ENCODE results near the gene CTSA.

The CTSA gene

GRCh38 chr20:45919542-45920399 is 28.6 kb downstream of the CTSA start:
- no peak for TF ChIP-seq CTCF (IDR thresholded peaks at IDR 0.05; ENCODE audit: borderline replicate concordance, insufficient read depth, low read depth, low read length)
- no peak overlapping the region for H3K4me3 ChIP-seq (ENCODE audit: low read depth, low read length)

DNA sequence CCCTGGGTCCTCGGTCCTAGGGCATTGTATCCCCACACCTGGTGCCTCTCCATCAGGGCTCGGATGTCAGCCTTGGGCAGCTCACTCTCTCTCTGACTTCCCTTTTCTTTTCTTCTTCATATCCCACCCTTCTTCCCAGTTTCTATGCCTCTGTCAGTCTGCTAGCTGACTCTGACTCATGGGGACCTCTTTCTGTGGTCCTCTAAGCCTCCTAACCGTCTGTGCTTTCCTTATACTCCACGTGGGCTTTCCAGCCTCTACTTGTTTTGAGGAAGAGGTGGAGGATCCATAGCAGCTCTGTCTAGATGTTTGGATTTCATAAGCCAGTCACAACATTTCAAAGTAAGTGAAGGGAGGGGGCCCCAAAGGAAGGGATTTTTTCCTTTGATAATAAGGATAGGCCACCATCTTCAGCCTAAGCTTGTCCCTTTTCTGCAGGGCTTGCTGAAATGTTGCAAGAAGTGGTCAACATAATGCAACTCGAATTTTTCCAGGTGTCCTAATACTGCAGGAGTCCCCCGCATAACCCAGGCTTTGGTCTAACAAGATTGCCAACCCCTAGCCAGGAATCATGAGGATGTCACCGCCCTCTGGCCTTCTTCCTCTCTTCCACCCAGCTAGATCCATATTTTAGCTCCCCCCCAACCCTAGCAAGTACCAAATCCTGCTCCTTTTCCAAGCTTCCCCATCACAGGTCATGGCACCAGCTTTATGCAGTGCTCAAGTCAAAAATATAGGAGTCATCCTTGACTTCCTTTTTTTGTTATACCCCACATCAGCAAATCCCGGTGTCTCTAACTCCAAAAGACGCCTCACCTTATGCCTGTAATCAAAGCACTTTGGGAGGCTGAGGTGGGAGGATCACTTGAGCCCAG is 29.6 kb downstream of the CTSA start:
- H3K4me3 ChIP-seq (ENCODE audit: low read depth, low read length): no peak overlapping the region
- no peak for TF ChIP-seq CTCF (IDR thresholded peaks at IDR 0.05; ENCODE audit: borderline replicate concordance, insufficient read depth, low read depth, low read length)

DNA sequence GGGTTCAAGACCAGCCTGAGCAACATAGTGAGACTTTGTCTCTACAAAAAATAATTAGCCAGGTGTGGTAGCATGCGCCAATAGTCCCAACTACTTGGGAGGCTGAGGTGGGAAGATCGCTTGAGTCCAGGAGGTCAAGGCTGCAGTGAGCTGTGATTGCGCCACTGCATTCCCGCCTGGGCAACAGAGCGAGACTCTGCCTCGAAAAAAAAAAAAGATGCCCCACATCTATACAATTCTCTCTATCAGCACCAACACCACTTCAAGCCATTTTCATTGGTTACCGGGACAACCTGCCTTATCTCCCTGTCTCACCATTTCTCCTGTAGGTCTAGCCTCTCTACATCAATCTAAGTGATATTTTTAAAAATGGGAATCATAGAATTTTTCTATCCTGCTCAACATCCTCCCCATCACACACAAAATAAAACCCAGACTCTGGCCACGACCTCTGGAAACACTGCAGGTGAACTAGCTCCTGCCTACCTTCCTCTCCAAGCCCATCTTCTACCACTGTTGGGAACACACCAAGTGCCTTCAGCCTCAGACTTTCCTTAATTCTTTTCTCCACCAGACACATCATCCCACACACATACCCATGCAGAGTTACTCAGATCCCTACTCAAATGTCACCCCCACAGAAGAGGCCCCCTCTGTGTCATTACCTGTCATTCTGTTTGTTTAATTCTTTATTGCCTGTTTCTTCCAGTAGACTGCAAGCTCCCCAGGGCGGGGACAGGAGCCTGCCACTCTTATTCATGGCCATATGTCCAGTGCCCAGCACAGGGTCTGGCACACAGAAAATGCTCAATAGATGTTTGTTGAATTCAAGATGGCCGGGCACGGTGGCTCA is 30.4 kb downstream of the CTSA start:
- no peak for TF ChIP-seq CTCF (IDR thresholded peaks at IDR 0.05; ENCODE audit: borderline replicate concordance, insufficient read depth, low read depth, low read length)
- no peak overlapping the region for H3K4me3 ChIP-seq (ENCODE audit: low read depth, low read length)

DNA sequence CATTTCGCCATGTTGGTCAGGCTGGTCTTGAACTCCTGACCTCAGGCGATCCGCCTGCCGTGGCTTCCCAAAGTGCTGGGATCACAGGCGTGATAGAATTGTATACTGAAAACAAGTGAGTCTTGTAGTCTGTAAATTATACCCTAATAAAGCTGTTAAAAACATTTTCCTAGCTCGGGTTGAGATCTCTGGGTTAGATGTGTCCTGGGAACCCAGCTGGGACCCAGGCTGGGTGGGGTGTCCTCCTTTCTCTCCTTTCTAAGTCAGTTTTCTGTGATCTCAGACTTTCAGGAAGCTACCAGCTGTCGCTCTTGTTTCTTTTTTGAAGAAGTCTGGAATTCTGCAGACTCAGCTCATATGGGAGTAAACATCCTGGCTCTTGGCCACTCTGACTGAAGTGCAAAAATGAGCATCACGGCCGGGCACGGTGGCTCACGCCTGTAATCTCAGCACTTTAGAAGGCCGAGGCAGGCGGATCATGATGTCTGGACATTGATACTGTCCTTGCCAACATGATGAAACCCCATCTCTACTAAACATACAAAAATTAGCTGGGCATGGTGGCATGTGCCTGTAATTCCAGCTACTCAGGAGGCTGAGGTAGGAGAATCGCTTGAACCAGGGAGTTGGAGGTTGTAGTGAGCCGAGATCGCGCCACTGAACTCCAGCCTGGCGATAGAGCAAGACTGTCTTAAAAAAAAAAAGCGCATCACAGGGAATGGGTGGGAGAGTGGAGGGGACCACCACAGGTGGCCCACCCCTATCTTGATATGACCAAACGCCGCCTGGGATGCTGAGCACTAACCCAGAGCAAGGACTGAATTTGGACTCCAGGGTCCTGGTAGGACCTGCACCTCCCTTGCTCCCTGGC is 33.5 kb downstream of the CTSA start:
- no peak overlapping the region for H3K4me3 ChIP-seq (ENCODE audit: low read depth, low read length)
- no peak for TF ChIP-seq CTCF (IDR thresholded peaks at IDR 0.05; ENCODE audit: borderline replicate concordance, insufficient read depth, low read depth, low read length)

DNA sequence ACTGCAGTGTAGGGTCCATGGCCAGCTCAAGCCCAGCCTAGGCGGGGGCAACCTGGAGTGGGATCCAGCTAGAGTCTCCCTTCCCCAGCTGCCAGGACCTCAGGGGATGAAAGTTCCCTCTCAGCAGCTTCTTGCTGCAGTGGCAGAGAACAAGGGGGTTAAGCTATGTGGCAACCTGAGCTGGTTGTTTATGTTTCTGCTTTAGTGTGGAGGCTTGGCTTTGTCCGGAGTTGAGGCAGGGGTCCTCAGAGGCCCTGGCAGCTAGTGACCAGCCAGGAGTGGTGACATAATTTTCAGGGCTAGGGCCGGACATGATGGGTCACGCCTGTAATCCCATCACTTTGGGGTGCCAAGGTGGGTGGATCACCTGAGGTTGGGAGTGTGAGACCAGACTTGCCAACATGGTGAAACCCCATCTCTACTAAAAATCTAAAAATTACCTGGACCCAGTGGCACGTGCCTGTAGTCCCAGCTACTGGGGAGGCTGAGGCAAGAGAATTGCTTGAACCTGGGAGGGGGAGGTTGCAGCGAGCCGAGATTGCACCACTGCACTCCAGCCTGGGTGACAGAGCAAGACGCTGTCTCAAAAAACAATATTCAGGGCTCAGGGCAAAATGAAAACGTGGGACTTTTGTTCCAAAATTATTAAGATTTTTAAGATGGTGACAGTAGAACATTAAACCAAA is 34.8 kb downstream of the CTSA start:
- TF ChIP-seq CTCF (IDR thresholded peaks at IDR 0.05; ENCODE audit: borderline replicate concordance, insufficient read depth, low read depth, low read length): no peak
- H3K4me3 ChIP-seq (ENCODE audit: low read depth, low read length): no peak overlapping the region

- H3K4me3 ChIP-seq (ENCODE audit: low read depth, low read length): no peak overlapping the region
- no peak for TF ChIP-seq CTCF (IDR thresholded peaks at IDR 0.05; ENCODE audit: borderline replicate concordance, insufficient read depth, low read depth, low read length)
Observed at GRCh38 chr20:45926731-45927070, 35.6 kb downstream of the CTSA start.

Data from GM12875 (cell line).